Activated CD8-positive, alpha-beta T cell treated with anti-CD3 and anti-CD28 coated beads, Interleukin-2, amount 10 ng/mL, durations not matched to agents 7 days and 5 days (primary cell): ENCODE measurements around the gene FYCO1. TPM values are rescaled to one million over a fixed set of nuclear protein-coding genes. Genes with fewer than 3 reads are reported as not detected.

Experiments used
- ATAC-seq: fragments of 150-1000 bp; cut with Tn5 transposase; one replicate; pipeline ENCODE4 v1.10.0; 2021; ENCODE audit warnings: moderate library complexity
- CTCF ChIA-PET: fragments of 350-600 bp; sonication (Branson Sonifier 250); formaldehyde crosslinking; loops from one replicate; lab custom pipeline; 2021; ENCODE audit warnings: antibody characterized with exemption; lab: Charles Lee
- POLR2A ChIA-PET: fragments of 350-600 bp; sonication (Branson Sonifier 250); formaldehyde crosslinking; loops from one replicate; lab custom pipeline; 2021; ENCODE audit warnings: antibody characterized with exemption; lab: Charles Lee
- DNase-seq: peaks from one replicate; pipeline ENCODE4 v3.0.0-alpha.2; 2020
- H3K27ac Mint-ChIP-seq: one replicate; pipeline ENCODE4 v1.8.0; 2021; ENCODE audit warnings: mild to moderate bottlenecking, mixed read lengths
- H3K27me3 Mint-ChIP-seq: one replicate; pipeline ENCODE4 v1.8.0; 2021; ENCODE audit warnings: low read depth, mixed read lengths
- H3K36me3 Mint-ChIP-seq: one replicate; pipeline ENCODE4 v1.8.0; 2021; ENCODE audit warnings: low read depth, mixed read lengths
- H3K4me1 Mint-ChIP-seq: one replicate; pipeline ENCODE4 v1.8.0; 2021; ENCODE audit warnings: low read depth, mixed read lengths
- H3K4me3 Mint-ChIP-seq: one replicate; pipeline ENCODE4 v1.8.0; 2021; ENCODE audit warnings: mild to moderate bottlenecking, mixed read lengths
- H3K9me3 Mint-ChIP-seq: one replicate; pipeline ENCODE4 v1.8.0; 2022; ENCODE audit warnings: mixed read lengths; ENCODE audit not compliant: insufficient read depth
- total RNA-seq, 2 experiments: library from RNA; stranded (reverse); gene quantifications; one replicate each; pipeline ENCODE4 v1.2.3, GENCODE V29; 2021

The FYCO1 gene
- total RNA-seq, 2 experiments from 2014 or later = 16.6 to 19.5 TPM

- Mint-ChIP-seq H3K4me1 (peaks cover 5% of the 10 kb centered on the region), H3K27ac (no peak overlapping the region), H3K27me3 (peaks cover 7% of the 10 kb centered on the region), H3K36me3 (peaks cover 5% of the 10 kb centered on the region), H3K9me3 (peaks cover 34% of the 10 kb centered on the region), H3K4me3 (no peak overlapping the region)
- CTCF ChIA-PET = no interaction called here
- DNase-seq (no peak), ATAC-seq (no peak)
- POLR2A ChIA-PET = interaction anchor here (0.6 kb wide), 1 partner anchor 12 kb away, joined by 3 read pairs; no protein-coding TSS in a partner anchor
These were observed 28.5 kb upstream of the FYCO1 start for GRCh38 chr3:46024131-46024530.

- Mint-ChIP-seq H3K9me3 (peaks cover 26% of the 10 kb centered on the region), H3K4me3 (no peak overlapping the region), H3K4me1 (peaks cover 8% of the 10 kb centered on the region), H3K27ac (no peak overlapping the region), H3K36me3 (peaks cover 2% of the 10 kb centered on the region), H3K27me3 (peaks cover 7% of the 10 kb centered on the region)
- ATAC-seq (no peak), DNase-seq (no peak)
- POLR2A ChIA-PET = no interaction called here
- CTCF ChIA-PET = no interaction called here
These were observed 27.5 kb upstream of the FYCO1 start for GRCh38 chr3:46022909-46023785.

- DNase-seq (peak; percentile 9), ATAC-seq (no peak)
- no peaks in the 10 kb centered on the region for H3K36me3 Mint-ChIP-seq
- H3K4me3 Mint-ChIP-seq = no peak overlapping the region
- POLR2A ChIA-PET = no interaction called here
- H3K27ac Mint-ChIP-seq = no peak overlapping the region
- H3K27me3 Mint-ChIP-seq = peaks cover 5% of the 10 kb centered on the region
- CTCF ChIA-PET = no interaction called here
- H3K9me3 Mint-ChIP-seq = peaks cover 13% of the 10 kb centered on the region
- H3K4me1 Mint-ChIP-seq = peaks cover 17% of the 10 kb centered on the region
These were observed 25.9 kb upstream of the FYCO1 start for GRCh38 chr3:46021516-46021915.

- H3K9me3 Mint-ChIP-seq = peaks cover 8% of the 10 kb centered on the region
- DNase-seq (peak; percentile 16), ATAC-seq (no peak)
- H3K4me1 Mint-ChIP-seq = peaks cover 19% of the 10 kb centered on the region
- POLR2A ChIA-PET = no interaction called here
- CTCF ChIA-PET = interaction anchor here (3.5 kb wide), 1 partner anchor 58 kb away, joined by 16 read pairs; no protein-coding TSS in a partner anchor
- H3K4me3 Mint-ChIP-seq = no peak overlapping the region
- peaks cover 2% of the 10 kb centered on the region for H3K36me3 Mint-ChIP-seq
- peaks cover 5% of the 10 kb centered on the region for H3K27me3 Mint-ChIP-seq
- H3K27ac Mint-ChIP-seq = no peak overlapping the region
These were observed 25.3 kb upstream of the FYCO1 start for GRCh38 chr3:46020766-46021510.

GRCh38 chr3:46019707-46020106 lies 24.1 kb upstream of the FYCO1 start:
- Mint-ChIP-seq H3K4me1 (peaks cover 28% of the 10 kb centered on the region), H3K4me3 (no peak overlapping the region), H3K36me3 (peaks cover 2% of the 10 kb centered on the region), H3K9me3 (peaks cover 1% of the 10 kb centered on the region), H3K27ac (no peak overlapping the region), H3K27me3 (peaks cover 5% of the 10 kb centered on the region)
- ChIA-PET POLR2A (no interaction called here), CTCF (interaction anchor here (0.6 to 3.5 kb wide), 2 partner anchors 16 to 59 kb away, joined by 4 to 16 read pairs; no protein-coding TSS in a partner anchor)
- ATAC-seq (no peak), DNase-seq (peak; percentile 14)

GRCh38 chr3:46017720-46018119 lies 22.1 kb upstream of the FYCO1 start:
- Mint-ChIP-seq H3K36me3 (peaks cover 2% of the 10 kb centered on the region), H3K4me1 (peaks cover 43% of the 10 kb centered on the region), H3K4me3 (no peak overlapping the region), H3K27ac (no peak overlapping the region), H3K27me3 (peaks cover 2% of the 10 kb centered on the region), H3K9me3 (no peaks in the 10 kb centered on the region)
- ATAC-seq = no peak
- CTCF ChIA-PET = interaction anchor here (0.6 to 3.5 kb wide), 2 partner anchors 47 to 61 kb away, joined by 3 to 16 read pairs; no protein-coding TSS in a partner anchor
- POLR2A ChIA-PET = interaction anchor here (0.7 to 1.1 kb wide), 2 partner anchors 59 to 182 kb away, joined by 3 read pairs; no protein-coding TSS in a partner anchor
- DNase-seq = peak; percentile 17

- H3K27ac Mint-ChIP-seq = peak overlapping the region; percentile 1
- DNase-seq = no peak
- H3K27me3 Mint-ChIP-seq = peaks cover 3% of the 10 kb centered on the region
- POLR2A ChIA-PET = no interaction called here
- no peak for ATAC-seq
- peaks cover 3% of the 10 kb centered on the region for H3K9me3 Mint-ChIP-seq
- CTCF ChIA-PET = interaction anchor here (1.6 kb wide), 1 partner anchor 52 kb away, joined by 4 read pairs; no protein-coding TSS in a partner anchor
- no peak overlapping the region for H3K4me3 Mint-ChIP-seq
- peaks cover 8% of the 10 kb centered on the region for H3K36me3 Mint-ChIP-seq
- peaks cover 63% of the 10 kb centered on the region for H3K4me1 Mint-ChIP-seq
These were observed 17.9 kb upstream of the FYCO1 start for GRCh38 chr3:46013316-46014094.

GRCh38 chr3:46012246-46012645 lies 16.6 kb upstream of the FYCO1 start:
- ChIA-PET CTCF (interaction anchor here (0.7 to 1.8 kb wide), 3 partner anchors 13 to 56 kb away, joined by 4 to 5 read pairs (median 4); no protein-coding TSS in a partner anchor), POLR2A (interaction anchor here (0.6 kb wide), 1 partner anchor 12 kb away, joined by 3 read pairs; no protein-coding TSS in a partner anchor)
- H3K4me3 Mint-ChIP-seq = no peak overlapping the region
- no peak for DNase-seq
- peaks cover 3% of the 10 kb centered on the region for H3K9me3 Mint-ChIP-seq
- peaks cover 3% of the 10 kb centered on the region for H3K27me3 Mint-ChIP-seq
- peaks cover 52% of the 10 kb centered on the region for H3K4me1 Mint-ChIP-seq
- ATAC-seq = no peak
- peaks cover 8% of the 10 kb centered on the region for H3K36me3 Mint-ChIP-seq
- no peak overlapping the region for H3K27ac Mint-ChIP-seq

GRCh38 chr3:46010519-46011113 lies 15.0 kb upstream of the FYCO1 start:
- POLR2A ChIA-PET = interaction anchor here (1.1 kb wide), 1 partner anchor 67 kb away, joined by 3 read pairs; the partner anchor contains the start of gene CXCR6
- peaks cover 52% of the 10 kb centered on the region for H3K4me1 Mint-ChIP-seq
- peaks cover 9% of the 10 kb centered on the region for H3K36me3 Mint-ChIP-seq
- H3K9me3 Mint-ChIP-seq = peaks cover 3% of the 10 kb centered on the region
- H3K27me3 Mint-ChIP-seq = peaks cover 3% of the 10 kb centered on the region
- CTCF ChIA-PET = interaction anchor here (0.8 to 2.7 kb wide), 8 partner anchors 9 to 559 kb away, joined by 3 to 11 read pairs (median 4); partner anchors contain the start of gene CCR5
- no peak for DNase-seq
- no peak overlapping the region for H3K4me3 Mint-ChIP-seq
- H3K27ac Mint-ChIP-seq = peak overlapping the region; percentile 54
- ATAC-seq = no peak

GRCh38 chr3:46008058-46008457 lies 12.4 kb upstream of the FYCO1 start:
- Mint-ChIP-seq H3K9me3 (peaks cover 3% of the 10 kb centered on the region), H3K4me3 (no peak overlapping the region), H3K4me1 (peaks cover 34% of the 10 kb centered on the region), H3K27me3 (peaks cover 3% of the 10 kb centered on the region), H3K27ac (no peak overlapping the region), H3K36me3 (peaks cover 12% of the 10 kb centered on the region)
- POLR2A ChIA-PET = no interaction called here
- ATAC-seq (no peak), DNase-seq (no peak)
- CTCF ChIA-PET = no interaction called here
